Measurements from ENCODE around the gene FBXL16.
"Not testable (repeated sequence)": the region's sequence is repeated elsewhere in the genome, so short reads cannot be mapped to it uniquely, and the experiment has no call there.

Gene FBXL16

GRCh38 chr16:714558-715476, 9.2 kb upstream of the FBXL16 start, which contains the start of gene METRN:
TSS of gene METRN (plus strand) at chr16:715118. CDS start at chr16:715290, 172 bp downstream.
- no peak within 1 kb of the TSS for H3K27ac ChIP-seq
- H3K4me3 ChIP-seq (IDR thresholded peaks at IDR 0.05; ENCODE audit: insufficient read depth, low read depth, low read length) = no peak within 1 kb of the TSS
- no peaks in the 10 kb centered on the region for H3K36me3 ChIP-seq (ENCODE audit: insufficient read depth)
- H3K27me3 ChIP-seq (ENCODE audit: insufficient read depth, low read depth) = peaks cover 60% of the 10 kb centered on the region
- no peak within 1 kb of the TSS for H3K9ac ChIP-seq
- no peaks in the 10 kb centered on the region for H4K20me1 ChIP-seq (ENCODE audit: insufficient read depth)
- no peak for TF ChIP-seq CTCF (conservative IDR thresholded peaks at IDR 0.05; ENCODE audit: low read depth, low read length)
- peaks cover 34% of the 10 kb centered on the region for H3K4me1 ChIP-seq (ENCODE audit: low read depth, poor library complexity, severe bottlenecking)
- no peak within 1 kb of the TSS for H2AFZ ChIP-seq (ENCODE audit: low read depth)
- H3K79me2 ChIP-seq (ENCODE audit: insufficient read depth, low read depth) = no peaks in the 10 kb centered on the region
- no peak within 1 kb of the TSS; the same call in 1 of the 2 replicates for H3K4me2 ChIP-seq

- Histone ChIP-seq H3K27ac (no peak overlapping the region), H3K36me3 (ENCODE audit: insufficient read depth) (no peaks in the 10 kb centered on the region), H3K4me3 (IDR thresholded peaks at IDR 0.05; ENCODE audit: insufficient read depth, low read depth, low read length) (no peak overlapping the region), H3K4me1 (ENCODE audit: low read depth, poor library complexity, severe bottlenecking) (peaks cover 29% of the 10 kb centered on the region), H3K4me2 (no peak overlapping the region; the same call in 1 of the 2 replicates), H4K20me1 (ENCODE audit: insufficient read depth) (no peaks in the 10 kb centered on the region), H2AFZ (ENCODE audit: low read depth) (no peak overlapping the region), H3K27me3 (ENCODE audit: insufficient read depth, low read depth) (peaks cover 67% of the 10 kb centered on the region), H3K9ac (no peak overlapping the region), H3K79me2 (ENCODE audit: insufficient read depth, low read depth) (no peaks in the 10 kb centered on the region)
- no peak for TF ChIP-seq CTCF (conservative IDR thresholded peaks at IDR 0.05; ENCODE audit: low read depth, low read length)
These were observed 8.5 kb upstream of the FBXL16 start for GRCh38 chr16:714079-714478.

- H3K36me3 ChIP-seq (ENCODE audit: insufficient read depth); H3K27ac ChIP-seq; H3K4me2 ChIP-seq; H3K9ac ChIP-seq; H3K79me2 ChIP-seq (ENCODE audit: insufficient read depth, low read depth); H4K20me1 ChIP-seq (ENCODE audit: insufficient read depth); H2AFZ ChIP-seq (ENCODE audit: low read depth); H3K4me3 ChIP-seq (IDR thresholded peaks at IDR 0.05; ENCODE audit: insufficient read depth, low read depth, low read length): not testable (repeated sequence)
- TF ChIP-seq CTCF (conservative IDR thresholded peaks at IDR 0.05; ENCODE audit: low read depth, low read length) = peak; percentile 36; the same call in 1 of the 2 replicates
- Histone ChIP-seq H3K27me3 (ENCODE audit: insufficient read depth, low read depth) (peaks cover 80% of the 10 kb centered on the region), H3K4me1 (ENCODE audit: low read depth, poor library complexity, severe bottlenecking) (peaks cover 27% of the 10 kb centered on the region)
These were observed 7.2 kb upstream of the FBXL16 start for GRCh38 chr16:712740-713250.

- Histone ChIP-seq H4K20me1 (ENCODE audit: insufficient read depth) (no peaks in the 10 kb centered on the region), H3K4me3 (IDR thresholded peaks at IDR 0.05; ENCODE audit: insufficient read depth, low read depth, low read length) (no peak overlapping the region), H3K4me1 (ENCODE audit: low read depth, poor library complexity, severe bottlenecking) (peaks cover 27% of the 10 kb centered on the region), H3K36me3 (ENCODE audit: insufficient read depth) (no peaks in the 10 kb centered on the region), H3K27ac (no peak overlapping the region), H3K9ac (no peak overlapping the region), H3K79me2 (ENCODE audit: insufficient read depth, low read depth) (no peaks in the 10 kb centered on the region), H3K4me2 (peak overlapping the region; percentile 38; the same call in 1 of the 2 replicates), H2AFZ (ENCODE audit: low read depth) (no peak overlapping the region), H3K27me3 (ENCODE audit: insufficient read depth, low read depth) (peaks cover 88% of the 10 kb centered on the region)
- peak; percentile 86 for TF ChIP-seq CTCF (conservative IDR thresholded peaks at IDR 0.05; ENCODE audit: low read depth, low read length)
These were observed 6.1 kb upstream of the FBXL16 start for GRCh38 chr16:711548-712320.
